ENCODE results near the gene COL9A3.

GRCh38 chr20:62768234-62768546 lies 48.7 kb upstream of the COL9A3 start:
- TF ChIP-seq CTCF (conservative IDR thresholded peaks at IDR 0.05; ENCODE audit: low read length) (no peak), EZH2phosphoT487 (IDR thresholded peaks at IDR 0.05; ENCODE audit: borderline replicate concordance) (no peak)

Data from Loucy (cell line).